Keratinocyte (primary cell): Measurements from ENCODE around the gene KCNJ12. TPM values are rescaled to one million over a fixed set of nuclear protein-coding genes. Genes with fewer than 3 reads are reported as not detected.

Source experiments
- DNase-seq: peaks from one replicate; pipeline ENCODE4 v3.0.0-alpha.2; 2011; ENCODE audit warnings: low read depth, missing footprints, low spot score
- FAIRE-seq: peaks from 2 replicates; lab custom pipeline; 2011; peaks lifted over from hg19 to GRCh38; lab: Jason Lieb, UNC
- H2AFZ ChIP-seq: 2 replicates; pipeline ENCODE4 v1.6.0; 2012; ENCODE audit warnings: low read length, control low read depth, inconsistent platforms; ENCODE audit not compliant: control insufficient read depth
- H3K27ac ChIP-seq: 2 replicates; pipeline ENCODE4 v1.5.1; 2011; ENCODE audit warnings: low read length; ENCODE audit not compliant: control insufficient read depth, insufficient read depth
- H3K27me3 ChIP-seq: 3 replicates; pipeline ENCODE4 v1.6.0; 2011; ENCODE audit warnings: low read length; ENCODE audit not compliant: control insufficient read depth, insufficient read depth; ENCODE audit errors: extremely low read depth
- H3K36me3 ChIP-seq, 2 experiments: 2 replicates in 1 of 2; 3 replicates in 1 of 2; pipeline ENCODE4 v1.5.1; 2011; ENCODE audit warnings: low read length in 2 of 2, mild to moderate bottlenecking in 1 of 2; ENCODE audit not compliant: control insufficient read depth in 2 of 2, insufficient read depth in 2 of 2; ENCODE audit errors: extremely low read depth in 1 of 2
- H3K4me1 ChIP-seq: 3 replicates; pipeline ENCODE4 v1.5.1; 2011; ENCODE audit warnings: low read length; ENCODE audit not compliant: control insufficient read depth, insufficient read depth; ENCODE audit errors: extremely low read depth
- H3K4me2 ChIP-seq: 3 replicates; pipeline ENCODE4 v1.6.0; 2011; ENCODE audit warnings: low read depth, low read length; ENCODE audit not compliant: control insufficient read depth, insufficient read depth; ENCODE audit errors: extremely low read depth
- H3K4me3 ChIP-seq, 3 experiments: fragments of 200-600 bp in 1 of 3; sonication (generic) in 1 of 3; 2 replicates in 2 of 3; 3 replicates in 1 of 3; pipeline ENCODE4 v1.5.1; 2011 to 2016; ENCODE audit warnings: low read length in 3 of 3, mild to moderate bottlenecking in 3 of 3, control low read depth in 2 of 3, inconsistent platforms in 1 of 3, low read depth in 1 of 3, mixed read lengths in 1 of 3, mixed run types in 1 of 3, moderate library complexity in 1 of 3; ENCODE audit not compliant: control insufficient read depth in 2 of 3, insufficient read depth in 2 of 3; ENCODE audit errors: extremely low read depth in 1 of 3
- H3K79me2 ChIP-seq: 2 replicates; pipeline ENCODE4 v1.6.0; 2012; ENCODE audit warnings: low read length; ENCODE audit not compliant: control insufficient read depth, insufficient read depth
- H3K9ac ChIP-seq: 3 replicates; pipeline ENCODE4 v1.6.0; 2011; ENCODE audit warnings: low read length; ENCODE audit not compliant: control insufficient read depth, insufficient read depth; ENCODE audit errors: extremely low read depth
- H3K9me1 ChIP-seq: 3 replicates; pipeline ENCODE4 v1.6.0; 2011; ENCODE audit warnings: low read length; ENCODE audit not compliant: control insufficient read depth, insufficient read depth; ENCODE audit errors: extremely low read depth
- H3K9me3 ChIP-seq: 2 replicates; pipeline ENCODE4 v1.5.1; 2012; ENCODE audit warnings: low read depth, low read length; ENCODE audit not compliant: control insufficient read depth
- H4K20me1 ChIP-seq: 3 replicates; pipeline ENCODE4 v1.6.0; 2011; ENCODE audit warnings: low read length; ENCODE audit not compliant: control insufficient read depth, insufficient read depth; ENCODE audit errors: extremely low read depth
- EZH2 ChIP-seq: IDR thresholded peaks from one replicate; pipeline ENCODE4 v1.6.1; 2012; ENCODE audit warnings: inconsistent platforms, mild to moderate bottlenecking, low read length, moderate library complexity
- dilution Hi-C: fragments of 300-500 bp; cut with MboI; formaldehyde crosslinking; loops from one replicate; pipeline ENCODE4 v1.7.0; 2020; ENCODE audit warnings: low sequenced_read_pairs; ENCODE audit not compliant: extremely low pct_ligation_motif_present
- polyA plus RNA-seq, 5 experiments: library from polyadenylated mRNA; depleted of rRNA in 3 of 5; stranded (reverse) in 3 of 5; stranded (forward) in 1 of 5; unstranded in 1 of 5; fragments of >200 nt; gene quantifications; 1 replicate in 1 of 5; 2 replicates in 3 of 5; 3 replicates in 1 of 5; pipeline versions ENCODE4 v1.2.1 to v1.2.3, GENCODE V29; 2011 to 2012; ENCODE audit warnings: missing spikeins in 2 of 5, low read depth in 1 of 5, low replicate concordance in 1 of 5
- TF ChIP-seq, protein P1 (sequence below), 3 experiments: IDR thresholded peaks in 1 of 3; conservative IDR thresholded peaks in 1 of 3; optimal IDR thresholded peaks in 1 of 3; 2 replicates in 2 of 3; 3 replicates in 1 of 3; pipeline versions ENCODE3 to v1.5.1; 2011; ENCODE audit warnings: low read length in 3 of 3, mild to moderate bottlenecking in 3 of 3, moderate library complexity in 2 of 3, control low read depth in 1 of 3, inconsistent platforms in 1 of 3; ENCODE audit not compliant: insufficient read depth in 2 of 3; ENCODE audit errors: extremely low read depth in 1 of 3

The KCNJ12 gene
- polyA plus RNA-seq, 1 donor (not counting 4 experiments of a cell fraction or from before 2014, with no cell fraction given): 0.04 TPM

DNA sequence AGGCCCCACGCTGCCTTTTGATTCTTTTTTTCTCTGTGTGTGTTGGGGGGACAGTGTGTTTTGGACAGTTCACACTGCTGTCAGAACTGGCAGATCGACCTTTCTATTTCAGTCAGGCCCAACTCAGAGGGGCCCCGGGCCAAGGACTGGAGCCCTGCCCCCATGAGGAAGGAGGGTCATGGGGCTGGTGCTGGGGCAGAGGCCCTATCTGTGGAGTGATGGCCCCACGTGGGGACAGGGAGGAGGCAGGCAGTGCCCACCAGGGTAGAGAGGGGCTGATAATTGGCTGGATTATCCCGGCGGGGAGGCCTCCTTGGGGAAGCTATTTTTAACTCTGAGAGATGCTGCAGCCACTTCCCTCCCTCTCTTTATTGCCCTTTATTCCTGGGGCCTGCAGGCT, 5.7 kb upstream of the KCNJ12 start:
- peaks cover 18% of the 10 kb centered on the region for H3K27me3 ChIP-seq
- dilution Hi-C loops: no loop called here
- H3K4me1 ChIP-seq: no peaks in the 10 kb centered on the region
- no peaks in the 10 kb centered on the region for H3K9me3 ChIP-seq
- TF ChIP-seq, protein P1, sequence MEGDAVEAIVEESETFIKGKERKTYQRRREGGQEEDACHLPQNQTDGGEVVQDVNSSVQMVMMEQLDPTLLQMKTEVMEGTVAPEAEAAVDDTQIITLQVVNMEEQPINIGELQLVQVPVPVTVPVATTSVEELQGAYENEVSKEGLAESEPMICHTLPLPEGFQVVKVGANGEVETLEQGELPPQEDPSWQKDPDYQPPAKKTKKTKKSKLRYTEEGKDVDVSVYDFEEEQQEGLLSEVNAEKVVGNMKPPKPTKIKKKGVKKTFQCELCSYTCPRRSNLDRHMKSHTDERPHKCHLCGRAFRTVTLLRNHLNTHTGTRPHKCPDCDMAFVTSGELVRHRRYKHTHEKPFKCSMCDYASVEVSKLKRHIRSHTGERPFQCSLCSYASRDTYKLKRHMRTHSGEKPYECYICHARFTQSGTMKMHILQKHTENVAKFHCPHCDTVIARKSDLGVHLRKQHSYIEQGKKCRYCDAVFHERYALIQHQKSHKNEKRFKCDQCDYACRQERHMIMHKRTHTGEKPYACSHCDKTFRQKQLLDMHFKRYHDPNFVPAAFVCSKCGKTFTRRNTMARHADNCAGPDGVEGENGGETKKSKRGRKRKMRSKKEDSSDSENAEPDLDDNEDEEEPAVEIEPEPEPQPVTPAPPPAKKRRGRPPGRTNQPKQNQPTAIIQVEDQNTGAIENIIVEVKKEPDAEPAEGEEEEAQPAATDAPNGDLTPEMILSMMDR (optimal IDR thresholded peaks at IDR 0.05 in 1 of 3, IDR thresholded peaks at IDR 0.05 in 1 of 3, conservative IDR thresholded peaks at IDR 0.05 in 1 of 3; ENCODE audit: extremely low read depth in 1 of 3, insufficient read depth in 2 of 3, low read length in 3 of 3): no peak
- no peak for TF ChIP-seq EZH2
- no peak overlapping the region for H3K4me2 ChIP-seq
- H3K9me1 ChIP-seq: no peaks in the 10 kb centered on the region
- no peak overlapping the region for H3K9ac ChIP-seq
- no peak overlapping the region for H2AFZ ChIP-seq
- H3K27ac ChIP-seq: no peak overlapping the region
- no peaks in the 10 kb centered on the region for H3K79me2 ChIP-seq
- H3K36me3 ChIP-seq: no peaks in the 10 kb centered on the region
- H3K4me3 ChIP-seq: no peak overlapping the region
- H4K20me1 ChIP-seq: no peaks in the 10 kb centered on the region
- FAIRE-seq (no peak), DNase-seq (no peak)

DNA sequence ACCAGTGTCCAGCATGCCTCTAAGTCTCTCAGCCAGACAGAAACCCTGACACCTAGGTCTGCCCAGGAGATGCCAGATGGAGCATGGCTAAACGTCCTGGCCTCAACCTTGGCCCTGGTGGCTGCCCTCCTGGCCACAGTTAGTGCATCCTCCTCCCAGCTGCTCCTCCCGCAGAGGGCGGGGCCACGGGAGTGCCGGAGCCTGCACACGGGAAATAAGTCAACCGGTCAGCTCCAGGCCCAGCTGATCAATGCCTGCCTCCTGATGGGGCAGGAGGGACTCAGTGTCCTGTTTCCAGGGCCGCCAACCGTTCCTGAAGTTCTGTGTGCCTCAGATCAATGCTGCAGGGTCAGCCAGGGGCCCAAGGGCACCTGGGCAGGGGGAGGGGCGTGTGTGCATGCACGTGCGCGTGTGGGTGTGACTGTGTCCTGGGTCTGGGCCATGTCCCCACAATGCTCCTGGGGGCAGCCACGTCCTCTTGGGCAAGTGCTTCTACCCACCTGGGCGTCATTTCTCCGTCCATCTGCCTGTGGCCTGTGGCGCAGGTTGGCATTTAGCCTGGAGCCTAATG, 4.6 kb upstream of the KCNJ12 start:
- FAIRE-seq: no peak
- Histone ChIP-seq H3K36me3 (no peaks in the 10 kb centered on the region), H4K20me1 (no peaks in the 10 kb centered on the region), H3K9me3 (no peaks in the 10 kb centered on the region), H3K4me2 (no peak overlapping the region), H3K27ac (no peak overlapping the region), H3K9ac (no peak overlapping the region), H2AFZ (no peak overlapping the region), H3K79me2 (no peaks in the 10 kb centered on the region), H3K27me3 (peaks cover 30% of the 10 kb centered on the region), H3K9me1 (no peaks in the 10 kb centered on the region), H3K4me3 (no peak overlapping the region), H3K4me1 (no peaks in the 10 kb centered on the region)
- no peak for TF ChIP-seq EZH2
- DNase-seq: no peak
- dilution Hi-C loops: no loop called here
